HT-29 (cell line): Measurements from ENCODE around the gene PPP2R5B. TPM values are rescaled to one million over a fixed set of nuclear protein-coding genes. Genes with fewer than 3 reads are reported as not detected.

Experiments used
- DNase-seq: peaks from one replicate; pipeline ENCODE4 v3.0.0-alpha.2; 2015; ENCODE audit warnings: low spot score
- total RNA-seq: library from RNA; depleted of rRNA; stranded (reverse); fragments of >200 nt; shearing (Covaris generic); gene quantifications from 2 replicates; pipeline ENCODE4 v1.2.3, GENCODE V29; 2014; rRNA removed

The PPP2R5B gene
- total RNA-seq = 7.9 and 8.9 TPM in 2 replicates

GRCh38 chr11:64923944-64924909 lies at the start of gene PPP2R5B:
PPP2R5B (plus strand) TSS chr11:64924689; CDS start chr11:64925735, 1,046 bp downstream.
- peak; percentile 92 for DNase-seq

- DNase-seq = no peak
Observed at GRCh38 chr11:64875369-64876228, 48.9 kb upstream of the PPP2R5B start.

GRCh38 chr11:64876229-64876750 lies 48.2 kb upstream of the PPP2R5B start:
- DNase-seq = no peak

- DNase-seq = peak; percentile 84
Observed at GRCh38 chr11:64876835-64877341, 47.6 kb upstream of the PPP2R5B start.

- peak; percentile 45 for DNase-seq
Observed at GRCh38 chr11:64877390-64878222, 46.9 kb upstream of the PPP2R5B start.

GRCh38 chr11:64878223-64878493 lies 46.3 kb upstream of the PPP2R5B start:
- no peak for DNase-seq

- peak; percentile 100 for DNase-seq
Observed at GRCh38 chr11:64878494-64879243, 45.8 kb upstream of the PPP2R5B start, which contains the start of gene EHD1. EHD1 (minus strand) TSS chr11:64878621; CDS start chr11:64878464, 157 bp downstream.

GRCh38 chr11:64879244-64879900 lies 45.1 kb upstream of the PPP2R5B start:
- DNase-seq = no peak

- DNase-seq = no peak
Observed at GRCh38 chr11:64880240-64881001, 44.1 kb upstream of the PPP2R5B start.

- DNase-seq = no peak
Observed at GRCh38 chr11:64881476-64881875, 43.0 kb upstream of the PPP2R5B start.

- no peak for DNase-seq
Observed at GRCh38 chr11:64882243-64882642, 42.2 kb upstream of the PPP2R5B start.

GRCh38 chr11:64883575-64883974 lies 40.9 kb upstream of the PPP2R5B start:
- no peak for DNase-seq

GRCh38 chr11:64884019-64884418 lies 40.5 kb upstream of the PPP2R5B start:
- DNase-seq = no peak

GRCh38 chr11:64885367-64886286 lies 38.9 kb upstream of the PPP2R5B start:
- peak; percentile 45 for DNase-seq

- no peak for DNase-seq
Observed at GRCh38 chr11:64887234-64887756, 37.2 kb upstream of the PPP2R5B start.

- peak; percentile 87 for DNase-seq
Observed at GRCh38 chr11:64887757-64888405, 36.6 kb upstream of the PPP2R5B start.

GRCh38 chr11:64888406-64888728 lies 36.1 kb upstream of the PPP2R5B start:
- DNase-seq = no peak
